ENCODE data around the gene PLXNA3.
"Not testable (repeated sequence)": the region's sequence is repeated elsewhere in the genome, so short reads cannot be mapped to it uniquely, and the experiment has no call there.

PLXNA3 gene

GRCh38 chrX:154478728-154479622, 20.9 kb downstream of the PLXNA3 start, which contains the start of gene LAGE3:
Gene LAGE3, minus strand, starts transcription at chrX:154479281. Its CDS starts 366 bp downstream, at chrX:154478915.
- DNase-seq, result peak; percentile 80

DNA sequence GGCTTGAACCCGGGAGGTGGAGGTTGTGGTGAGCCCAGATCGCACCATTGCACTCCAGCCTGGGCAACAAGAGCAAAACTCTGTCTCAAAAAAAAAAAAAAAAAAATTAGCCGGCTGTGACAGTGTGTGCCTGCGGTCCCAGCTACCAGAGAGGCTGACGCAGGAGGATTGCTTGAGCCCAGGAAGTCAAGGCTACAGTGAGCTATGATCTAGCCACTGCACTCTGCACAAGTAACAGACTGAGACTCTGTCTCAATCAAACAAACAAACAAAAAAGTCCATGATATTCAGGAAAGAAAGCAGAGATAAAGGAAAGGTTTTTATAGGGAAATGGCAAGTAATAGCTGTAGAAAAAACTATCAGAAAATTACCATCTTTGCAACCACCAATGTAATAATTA, 23.1 kb downstream of the PLXNA3 start:
- DNase-seq, result no peak

DNA sequence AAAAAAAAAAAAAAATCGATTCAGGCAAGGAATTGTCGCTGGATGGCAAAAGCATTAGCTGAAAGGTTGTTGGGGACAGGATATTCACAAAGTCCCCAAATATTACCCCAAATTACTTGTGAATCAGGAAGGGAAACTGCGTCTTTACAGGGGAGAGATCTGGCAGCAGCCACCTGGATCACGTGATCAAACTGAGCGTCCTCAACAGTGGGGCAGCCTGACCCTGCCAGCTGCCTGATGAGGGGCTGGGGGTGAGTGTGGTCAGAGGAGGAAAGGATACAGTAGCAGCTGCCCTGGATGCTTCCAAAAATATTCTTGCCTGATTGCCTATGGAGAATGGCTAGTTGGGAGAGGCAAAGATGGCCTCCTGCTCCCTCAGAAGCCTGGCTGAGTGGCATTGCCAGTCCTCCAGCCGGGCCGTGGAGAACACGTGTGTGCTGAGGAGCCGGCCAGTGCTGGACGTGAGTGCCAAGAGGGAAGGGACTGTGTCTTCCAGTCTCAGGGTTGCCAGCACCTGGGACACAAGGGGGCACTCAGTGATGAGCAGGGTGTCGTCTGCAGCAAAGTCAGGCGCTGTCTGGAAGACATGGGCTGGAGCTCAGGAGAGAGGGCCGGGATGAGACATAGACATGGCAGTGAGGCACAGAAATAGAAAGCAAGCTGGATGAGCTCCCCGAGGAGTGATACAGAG, 24.0 kb downstream of the PLXNA3 start:
- no peak for DNase-seq

DNA sequence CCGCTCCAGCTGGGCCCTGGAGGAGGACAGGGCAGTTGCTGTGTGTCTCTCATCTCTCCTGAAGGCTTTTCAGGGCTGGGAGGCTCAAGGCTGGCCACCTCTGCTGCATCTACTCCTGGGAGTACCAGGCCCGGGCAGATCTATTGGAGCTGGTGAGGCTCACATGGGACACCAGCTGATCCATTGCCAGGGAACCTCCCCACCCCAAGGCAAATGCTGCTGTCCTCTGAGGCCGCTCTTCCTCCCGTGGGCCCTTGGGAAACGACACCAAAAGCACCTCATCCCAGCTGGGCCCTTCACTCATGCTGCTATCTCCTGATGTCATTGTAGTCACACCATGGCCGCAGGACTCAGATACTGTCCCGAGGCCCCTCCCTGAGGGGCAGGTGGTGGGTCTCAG, 24.7 kb downstream of the PLXNA3 start:
- DNase-seq, result no peak

DNA sequence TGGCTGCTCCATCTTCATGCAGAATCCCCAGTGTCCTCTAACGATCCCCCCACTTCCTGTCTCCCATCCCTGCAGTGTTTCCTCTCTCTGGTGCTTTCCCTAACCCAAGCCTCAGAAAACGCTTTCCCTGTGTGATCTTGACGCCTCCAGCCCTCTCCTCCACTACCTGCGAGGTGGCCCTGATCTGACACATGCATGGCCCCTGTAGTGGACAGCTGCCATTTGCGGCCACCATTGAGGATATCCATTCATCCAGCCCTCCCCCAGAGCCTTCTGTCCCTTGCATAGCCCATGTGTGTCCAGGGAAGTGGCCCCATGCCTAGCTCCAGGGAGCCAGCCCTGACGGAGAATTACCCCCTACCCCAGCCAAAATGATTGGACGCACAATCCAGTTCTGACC, 25.2 kb downstream of the PLXNA3 start:
- DNase-seq, result no peak

GRCh38 chrX:154484255-154485149, 26.4 kb downstream of the PLXNA3 start:
- no peak for DNase-seq

DNA sequence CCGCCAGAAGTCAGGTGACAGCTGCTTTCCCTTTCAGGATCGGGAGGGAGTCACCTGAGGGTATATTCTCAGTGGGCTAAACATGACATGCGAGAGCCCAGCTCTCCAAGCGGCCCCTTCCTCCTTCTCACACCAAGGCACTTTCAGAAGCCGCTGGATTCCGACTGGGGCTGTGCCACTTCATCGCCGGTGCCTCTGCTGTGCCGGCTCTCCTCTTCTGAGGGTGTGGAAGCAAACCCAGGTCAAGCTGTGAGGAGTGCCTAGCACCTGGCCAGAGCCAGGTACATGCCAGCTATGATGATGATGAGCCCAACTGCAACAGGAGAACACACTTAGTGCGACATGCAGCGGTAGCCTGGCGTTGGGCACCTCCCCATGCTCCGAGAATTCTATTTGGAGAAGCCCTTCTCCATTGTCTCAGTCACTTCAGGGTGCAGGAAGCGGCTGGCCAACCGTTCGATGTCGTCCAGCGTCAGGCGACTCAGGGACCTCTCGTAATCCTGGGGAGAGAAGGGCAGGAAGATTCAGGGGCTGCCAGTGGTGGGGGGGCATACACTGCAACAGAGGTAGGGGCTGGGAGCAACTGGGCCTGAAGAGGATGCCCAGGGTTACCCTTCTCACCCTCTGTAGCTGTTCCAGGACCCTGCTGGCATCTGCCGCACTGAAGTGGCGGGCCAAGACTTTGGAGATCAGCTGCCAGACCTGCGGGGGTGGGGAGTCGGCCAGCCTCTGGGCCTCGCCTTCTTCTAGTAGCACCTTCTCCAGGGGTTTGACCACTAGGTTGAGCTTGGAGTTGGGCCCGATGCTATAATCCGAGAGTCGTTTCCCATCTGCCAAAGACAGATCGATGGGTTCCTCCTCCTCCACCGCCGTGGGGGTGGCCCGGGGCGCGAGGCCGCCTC, 27.3 kb downstream of the PLXNA3 start:
- no peak for DNase-seq

GRCh38 chrX:154486052-154486395, 27.9 kb downstream of the PLXNA3 start:
- peak; percentile 58 for DNase-seq

DNA sequence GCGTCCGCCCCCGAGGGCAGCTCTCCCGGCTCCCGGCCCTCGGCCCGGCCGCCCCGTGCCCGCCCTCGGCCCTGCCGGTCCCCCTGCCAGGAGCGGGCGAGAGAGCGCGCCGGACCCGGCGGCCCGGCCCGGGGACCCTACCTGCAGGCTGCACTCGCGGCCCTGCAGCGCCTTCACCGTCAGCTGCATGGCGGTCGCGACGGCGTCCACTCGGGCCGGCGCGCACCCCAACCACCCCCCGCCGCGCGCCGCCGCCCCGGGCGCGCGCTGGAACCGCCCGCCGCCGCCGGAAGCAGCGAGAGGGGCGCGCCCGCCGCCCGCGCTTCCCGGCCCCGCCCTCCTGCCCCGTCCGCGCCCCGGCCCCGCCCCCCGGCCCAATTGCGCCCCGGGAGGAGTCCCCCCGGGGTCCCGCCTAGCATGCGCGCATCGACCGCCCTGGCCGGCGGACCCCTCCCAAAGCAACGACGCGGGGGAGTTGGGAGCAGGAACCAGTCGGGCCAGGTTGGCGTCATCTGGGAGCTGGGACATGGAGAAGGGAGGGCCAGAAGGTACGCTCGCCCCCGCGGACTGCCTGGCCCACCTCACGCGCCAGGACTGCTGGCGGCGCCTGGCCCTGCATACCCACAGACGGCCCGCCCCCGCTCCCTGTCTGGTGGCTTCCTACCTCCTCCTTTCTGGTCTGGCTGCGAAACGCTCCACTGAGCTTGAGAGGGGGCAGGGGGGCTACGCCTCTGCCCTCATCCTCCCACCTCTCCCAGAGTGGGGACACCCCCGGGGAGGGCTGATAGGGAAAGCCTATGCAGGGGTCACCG, 28.5 kb downstream of the PLXNA3 start, which contains the start of gene UBL4A:
UBL4A (minus strand) TSS at position 220 of the 812 bp plus-strand sequence; CDS start at position 189, 31 bp downstream.
- DNase-seq, result peak; percentile 66

DNA sequence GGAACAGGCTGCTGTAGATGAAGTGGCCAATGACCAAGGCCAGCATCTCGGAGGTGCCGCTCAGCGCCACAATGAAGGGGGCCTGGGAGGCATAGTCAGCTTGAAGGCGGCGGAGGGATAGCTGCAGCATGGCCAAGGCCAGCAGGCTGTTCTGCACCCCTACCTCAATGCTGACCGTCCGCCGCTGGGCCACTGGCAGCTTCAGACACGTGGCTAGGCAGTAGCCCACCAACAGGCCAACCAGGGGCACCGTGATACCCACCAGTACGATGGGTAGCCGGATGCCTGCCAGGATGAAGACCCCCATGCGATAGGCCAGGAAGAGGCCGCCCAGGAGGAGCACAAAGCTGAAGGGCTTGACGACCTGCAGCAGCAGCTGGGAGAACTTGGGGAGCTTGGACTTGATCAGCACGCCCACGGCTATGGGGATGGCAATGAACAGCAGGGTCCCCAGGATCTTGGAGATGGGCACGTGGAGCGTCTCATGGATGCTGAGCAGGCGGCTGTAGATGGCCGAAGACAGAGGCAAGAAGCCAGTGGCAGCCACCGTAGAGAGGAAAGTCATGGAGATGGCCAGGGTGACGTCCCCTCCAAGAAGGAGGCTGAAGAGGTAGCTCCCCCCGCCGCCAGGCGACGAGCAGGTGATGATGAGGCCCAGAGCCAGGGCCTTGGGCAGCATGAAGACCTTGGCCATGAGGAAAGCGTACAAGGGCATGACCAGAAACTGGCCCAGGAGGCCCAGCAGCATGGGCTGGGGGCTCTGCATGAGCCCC, 29.6 kb downstream of the PLXNA3 start:
- no peak for DNase-seq

- DNase-seq, result no peak
Measured at GRCh38 chrX:154488336-154489075, 30.4 kb downstream of the PLXNA3 start.

GRCh38 chrX:154489182-154489581, 31.1 kb downstream of the PLXNA3 start:
- DNase-seq, result no peak

- DNase-seq, result peak; percentile 52
Measured at GRCh38 chrX:154490021-154490413, 31.9 kb downstream of the PLXNA3 start.

GRCh38 chrX:154490414-154491083, 32.5 kb downstream of the PLXNA3 start, which contains the start of gene SLC10A3:
Gene SLC10A3, minus strand, starts transcription at chrX:154490629. Its CDS starts 1,689 bp downstream, at chrX:154488940.
- peak; percentile 75 for DNase-seq

GRCh38 chrX:154494715-154495114, 36.6 kb downstream of the PLXNA3 start:
- DNase-seq, result no peak

- DNase-seq, result no peak
Measured at GRCh38 chrX:154495472-154495922, 37.4 kb downstream of the PLXNA3 start.

DNA sequence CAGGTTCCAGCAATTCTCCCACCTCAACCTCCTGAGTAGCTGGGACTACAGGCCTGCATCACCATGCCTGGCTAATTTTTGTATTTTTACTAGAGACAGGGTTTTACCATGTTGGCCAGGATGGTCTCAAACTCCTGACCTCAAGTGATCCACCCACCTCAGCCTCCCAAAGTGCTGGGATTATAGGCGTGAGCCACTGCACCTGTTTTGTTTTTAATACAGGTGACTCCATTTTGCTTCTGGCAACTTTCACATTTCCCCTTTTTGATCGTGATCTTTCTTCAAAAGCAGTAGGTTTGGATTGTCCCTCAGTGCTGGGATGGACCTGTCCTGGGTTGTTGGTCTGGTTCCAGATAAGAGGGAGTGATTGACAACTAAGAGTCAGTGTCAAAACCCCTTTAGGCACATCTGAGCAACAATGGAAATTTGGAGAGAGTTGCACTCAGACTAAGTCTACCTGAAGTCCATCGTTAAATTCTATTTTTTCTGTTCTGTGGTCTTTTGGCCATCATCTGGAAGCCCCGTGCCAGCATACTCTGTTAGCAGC, 38.6 kb downstream of the PLXNA3 start:
- DNase-seq, result not testable (repeated sequence)

DNA sequence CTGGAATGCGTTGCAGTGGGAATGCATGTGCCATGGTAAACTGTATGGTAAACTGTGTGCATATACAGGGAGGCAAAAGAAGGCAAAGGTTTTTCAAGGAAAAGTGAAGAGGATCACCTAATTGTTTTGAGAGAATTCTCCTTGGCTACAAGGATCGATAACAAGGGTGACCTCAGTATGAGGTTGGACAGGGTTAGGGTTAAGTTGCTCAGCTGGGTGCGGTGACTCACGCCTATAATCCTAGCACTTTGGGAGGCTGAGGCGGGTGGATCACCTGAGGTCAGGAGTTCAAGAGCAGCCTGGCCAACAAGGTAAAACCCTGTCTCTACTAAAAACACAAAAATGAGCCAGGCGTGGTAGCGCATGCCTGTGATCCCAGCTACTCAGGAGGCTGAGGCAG, 43.3 kb downstream of the PLXNA3 start:
- not testable (repeated sequence) for DNase-seq

Data from right kidney (tissue), 1 donor.